ENCODE data around the gene USP6. TPM values are rescaled to one million over a fixed set of nuclear protein-coding genes. Genes with fewer than 3 reads are reported as not detected.
"Not testable (repeated sequence)": the region's sequence is repeated elsewhere in the genome, so short reads cannot be mapped to it uniquely, and the experiment has no call there.

The USP6 gene
- total and polyA plus RNA-seq, 7 experiments from 2014 or later = 0.05 to 0.19 (median 0.11) TPM; not detected in 2

DNA sequence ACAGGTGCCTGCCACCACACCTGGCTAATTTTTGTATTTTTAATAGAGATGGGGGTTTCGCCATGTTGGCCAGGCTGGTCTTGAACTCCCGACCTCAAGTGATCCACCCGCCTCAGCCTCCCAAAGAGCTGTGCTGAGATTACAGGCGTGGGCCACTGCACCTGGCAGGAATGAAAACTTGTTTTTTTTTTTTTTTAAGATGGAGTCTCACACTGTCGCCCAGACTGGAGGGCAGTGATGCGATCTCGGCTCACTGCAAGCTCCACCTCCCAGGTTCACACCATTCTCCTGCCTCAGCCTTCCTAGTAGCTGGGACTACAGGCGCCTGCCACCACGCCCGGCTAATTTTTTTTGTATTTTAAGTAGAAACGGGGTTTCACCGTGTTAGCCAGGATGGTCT is 106.1 kb downstream of the USP6 start:
- DNase-seq; H3K27me3 ChIP-seq (ENCODE audit: control insufficient read depth in 2 of 2, insufficient read depth in 2 of 2, low read length in 2 of 2); POLR2A ChIA-PET; H3K9me3 Mint-ChIP-seq; H3K4me3 Mint-ChIP-seq; H3K4me3 ChIP-seq (ENCODE audit: low read length); H3K9me3 ChIP-seq (ENCODE audit: control insufficient read depth in 2 of 3, low read length in 3 of 3); ATAC-seq; intact Hi-C loops (cut with micrococcal nuclease); H3K27me3 Mint-ChIP-seq; CTCF ChIA-PET; H3K36me3 ChIP-seq (ENCODE audit: control insufficient read depth in 2 of 3, insufficient read depth in 3 of 3, low read length in 3 of 3); H3K27ac ChIP-seq (ENCODE audit: low read depth, low read length): not testable (repeated sequence)
- Mint-ChIP-seq H3K4me1 (peaks cover 0 to 38% (median 30%) of the 10 kb centered on the region in 7 donors), H3K27ac (peak overlapping the region in 4 of 9 donors; percentile 2 to 89 (median 45)), H3K36me3 (peaks cover 0 to 36% (median 12%) of the 10 kb centered on the region in 5 donors)
- H3K4me1 ChIP-seq (ENCODE audit: control insufficient read depth in 2 of 2, insufficient read depth in 2 of 2, low read length in 2 of 2) = peaks cover 2 to 33% of the 10 kb centered on the region in 2 donors

Other genes starting within 250 kb of the USP6 start
- gene C17orf107, start 216.5 kb upstream of the USP6 start, total RNA-seq = 10 to 100 TPM in 2 of 5 experiments, 1 to 10 TPM in 2, under 1 TPM in 1; 0.82 to 37.2 (median 5.9) TPM
- gene C17orf107, start 216.5 kb upstream of the USP6 start, polyA plus RNA-seq = 1 to 10 TPM in 1 of 2 donors, under 1 TPM in 1; 0.95 to 1.1 TPM
- 1 to 10 TPM in 3 of 5 experiments, under 1 TPM in 2; 0.34 to 6.5 (median 1.0) TPM for gene CHRNE, start 212.9 kb upstream of the USP6 start, total RNA-seq
- under 1 TPM in 1 of 2 donors, not detected in 1; 0.24 TPM for gene CHRNE, start 212.9 kb upstream of the USP6 start, polyA plus RNA-seq
- gene GP1BA, start 183.8 kb upstream of the USP6 start, total RNA-seq = 1 to 10 TPM in 1 of 5 experiments, not detected in 4; 1.6 TPM
- gene GP1BA, start 183.8 kb upstream of the USP6 start, polyA plus RNA-seq = not detected
- gene SLC25A11, start 176.0 kb upstream of the USP6 start, total RNA-seq = 10 to 100 TPM; 27.0 to 82.6 (median 44.1) TPM
- 10 to 100 TPM; 57.8 to 86.8 TPM for gene SLC25A11, start 176.0 kb upstream of the USP6 start, polyA plus RNA-seq
- 100 to 1,000 TPM in 4 of 5 experiments, 10 to 100 TPM in 1; 97.3 to 248 (median 148) TPM for gene RNF167, start 175.8 kb upstream of the USP6 start, total RNA-seq
- gene RNF167, start 175.8 kb upstream of the USP6 start, polyA plus RNA-seq = 10 to 100 TPM; 25.3 to 28.0 TPM
- gene PFN1, start 167.5 kb upstream of the USP6 start, total RNA-seq = 1,000 to 10,000 TPM in 1 of 5 experiments, 100 to 1,000 TPM in 4; 430 to 2,132 (median 445) TPM
- gene PFN1, start 167.5 kb upstream of the USP6 start, polyA plus RNA-seq = 1,000 to 10,000 TPM; 1,617 to 1,727 TPM
- 10 to 100 TPM; 21.5 to 56.3 (median 31.8) TPM for gene ENO3, start 164.9 kb upstream of the USP6 start, total RNA-seq
- gene ENO3, start 164.9 kb upstream of the USP6 start, polyA plus RNA-seq = 1 to 10 TPM in 1 of 2 donors, under 1 TPM in 1; 0.87 to 1.8 TPM
- gene SPAG7, start 148.2 kb upstream of the USP6 start, total RNA-seq = 10 to 100 TPM; 41.6 to 59.6 (median 42.6) TPM
- gene SPAG7, start 148.2 kb upstream of the USP6 start, polyA plus RNA-seq = 100 to 1,000 TPM in 1 of 2 donors, 10 to 100 TPM in 1; 96.9 to 119 TPM
- gene CAMTA2, start 128.4 kb upstream of the USP6 start, total RNA-seq = 10 to 100 TPM; 55.2 to 90.0 (median 64.1) TPM
- 10 to 100 TPM in 1 of 2 donors, 1 to 10 TPM in 1; 9.7 to 20.5 TPM for gene CAMTA2, start 128.4 kb upstream of the USP6 start, polyA plus RNA-seq
- gene INCA1, start 118.5 kb upstream of the USP6 start, total RNA-seq = under 1 TPM in 4 of 5 experiments, not detected in 1; 0.38 to 0.42 (median 0.41) TPM
- not detected for gene INCA1, start 118.5 kb upstream of the USP6 start, polyA plus RNA-seq
- gene KIF1C, start 118.1 kb upstream of the USP6 start, total RNA-seq = 10 to 100 TPM; 11.5 to 46.5 (median 21.0) TPM
- 1 to 10 TPM; 3.0 to 3.4 TPM for gene KIF1C, start 118.1 kb upstream of the USP6 start, polyA plus RNA-seq
- under 1 TPM in 4 of 5 experiments, not detected in 1; 0.16 to 0.44 (median 0.28) TPM for gene SLC52A1, start 80.6 kb upstream of the USP6 start, total RNA-seq
- under 1 TPM in 1 of 2 donors, not detected in 1; 0.14 TPM for gene SLC52A1, start 80.6 kb upstream of the USP6 start, polyA plus RNA-seq
- 10 to 100 TPM in 2 of 5 experiments, 1 to 10 TPM in 3; 3.5 to 14.8 (median 5.7) TPM for gene ZFP3, start 37.6 kb upstream of the USP6 start, total RNA-seq
- 1 to 10 TPM; 1.4 to 1.6 TPM for gene ZFP3, start 37.6 kb upstream of the USP6 start, polyA plus RNA-seq
- gene ZNF232, start 4.2 kb upstream of the USP6 start, total RNA-seq = 10 to 100 TPM in 3 of 5 experiments, 1 to 10 TPM in 2; 5.1 to 20.3 (median 11.2) TPM
- 10 to 100 TPM in 1 of 2 donors, 1 to 10 TPM in 1; 9.1 to 13.6 TPM for gene ZNF232, start 4.2 kb upstream of the USP6 start, polyA plus RNA-seq
- gene ZNF594, start 75.8 kb downstream of the USP6 start, total RNA-seq = 10 to 100 TPM in 3 of 5 experiments, 1 to 10 TPM in 2; 4.8 to 35.7 (median 11.6) TPM
- gene ZNF594, start 75.8 kb downstream of the USP6 start, polyA plus RNA-seq = 1 to 10 TPM; 2.6 to 4.4 TPM
- gene SCIMP, start 118.8 kb downstream of the USP6 start, total RNA-seq = 10 to 100 TPM in 1 of 5 experiments, 1 to 10 TPM in 3, not detected in 1; 1.4 to 24.8 (median 1.6) TPM
- gene SCIMP, start 118.8 kb downstream of the USP6 start, polyA plus RNA-seq = under 1 TPM; 0.33 to 0.35 TPM
- 10 to 100 TPM; 37.3 to 58.5 (median 44.6) TPM for gene RABEP1, start 166.3 kb downstream of the USP6 start, total RNA-seq
- gene RABEP1, start 166.3 kb downstream of the USP6 start, polyA plus RNA-seq = 10 to 100 TPM; 26.2 to 35.9 TPM